ENCODE results near the gene ZER1. TPM values are rescaled to one million over a fixed set of nuclear protein-coding genes. Genes with fewer than 3 reads are reported as not detected.
"Not testable (repeated sequence)": the region's sequence is repeated elsewhere in the genome, so short reads cannot be mapped to it uniquely, and the experiment has no call there.

ZER1 gene
- total and polyA plus RNA-seq, 7 donors: 15.2 to 67.2 (median 54.8) TPM

DNA sequence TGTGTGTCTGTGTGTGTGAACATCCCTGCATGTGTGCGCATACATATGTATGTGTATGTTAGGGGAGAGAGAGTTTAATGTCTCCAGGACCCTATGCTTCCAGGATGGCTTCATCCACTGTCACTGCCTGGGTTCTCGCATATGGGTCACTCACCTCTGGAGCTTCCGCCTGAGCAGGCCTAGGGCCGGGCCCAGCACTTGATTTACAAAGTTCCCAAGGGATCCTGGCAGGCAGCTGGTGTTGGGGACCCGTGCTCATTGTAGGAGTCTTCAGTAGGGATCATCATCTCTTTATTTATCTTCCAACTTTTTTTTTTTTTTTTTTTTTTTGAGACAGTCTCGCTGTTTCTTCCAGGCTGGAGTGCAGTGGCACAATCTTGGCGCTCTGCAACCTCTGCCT lies 28.3 kb upstream of the ZER1 start:
- Histone ChIP-seq H3K36me3 (ENCODE audit: insufficient read depth in 1 of 2, low read depth in 1 of 2) (peaks cover 8 to 98% of the 10 kb centered on the region in 2 donors), H3K27ac (no peak overlapping the region), H3K9me3 (no peaks in the 10 kb centered on the region), H3K4me3 (no peak overlapping the region), H3K27me3 (ENCODE audit: insufficient read depth in 3 of 3, low read length in 2 of 3) (no peaks in the 10 kb centered on the region), H3K4me1 (no peaks in the 10 kb centered on the region)
- WGBS, 3 donors: 82 to 89% (median 88%) methylated on average over 7 of the region's 7 CpGs
- intact Hi-C loops (cut with DNase I): no loop called here
- ATAC-seq (no peak), DNase-seq (no peak)
- TF ChIP-seq, protein P1, sequence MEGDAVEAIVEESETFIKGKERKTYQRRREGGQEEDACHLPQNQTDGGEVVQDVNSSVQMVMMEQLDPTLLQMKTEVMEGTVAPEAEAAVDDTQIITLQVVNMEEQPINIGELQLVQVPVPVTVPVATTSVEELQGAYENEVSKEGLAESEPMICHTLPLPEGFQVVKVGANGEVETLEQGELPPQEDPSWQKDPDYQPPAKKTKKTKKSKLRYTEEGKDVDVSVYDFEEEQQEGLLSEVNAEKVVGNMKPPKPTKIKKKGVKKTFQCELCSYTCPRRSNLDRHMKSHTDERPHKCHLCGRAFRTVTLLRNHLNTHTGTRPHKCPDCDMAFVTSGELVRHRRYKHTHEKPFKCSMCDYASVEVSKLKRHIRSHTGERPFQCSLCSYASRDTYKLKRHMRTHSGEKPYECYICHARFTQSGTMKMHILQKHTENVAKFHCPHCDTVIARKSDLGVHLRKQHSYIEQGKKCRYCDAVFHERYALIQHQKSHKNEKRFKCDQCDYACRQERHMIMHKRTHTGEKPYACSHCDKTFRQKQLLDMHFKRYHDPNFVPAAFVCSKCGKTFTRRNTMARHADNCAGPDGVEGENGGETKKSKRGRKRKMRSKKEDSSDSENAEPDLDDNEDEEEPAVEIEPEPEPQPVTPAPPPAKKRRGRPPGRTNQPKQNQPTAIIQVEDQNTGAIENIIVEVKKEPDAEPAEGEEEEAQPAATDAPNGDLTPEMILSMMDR (IDR thresholded peaks at IDR 0.05): no peak

DNA sequence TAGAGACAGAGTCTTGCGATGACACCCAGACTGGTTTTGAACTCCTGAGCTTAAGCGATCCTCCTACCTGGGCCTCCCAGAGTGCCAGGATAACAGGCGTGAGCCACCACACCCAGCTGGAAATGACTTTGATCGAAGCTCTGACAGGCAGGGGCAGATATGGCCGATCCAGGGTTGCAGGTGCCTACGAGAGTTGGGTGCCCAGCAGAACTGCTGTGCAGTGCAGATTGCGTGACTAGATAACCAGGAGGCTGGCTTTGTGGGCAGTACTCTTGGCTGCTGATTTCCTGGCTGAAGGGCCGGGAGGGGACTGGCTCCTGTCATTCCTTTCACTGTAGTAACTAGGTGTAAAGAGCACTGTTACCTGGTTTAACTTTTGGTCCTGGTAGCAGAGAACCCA lies 27.2 kb upstream of the ZER1 start:
- no peak for ATAC-seq
- DNase-seq: no peak
- 91 to 92% (median 91%) methylated on average over 8 of the region's 8 CpGs for WGBS, 3 donors
- TF ChIP-seq, protein P1 (IDR thresholded peaks at IDR 0.05): no peak
- intact Hi-C loops (cut with DNase I): no loop called here
- Histone ChIP-seq H3K4me1 (no peaks in the 10 kb centered on the region), H3K27me3 (ENCODE audit: insufficient read depth in 3 of 3, low read length in 2 of 3) (no peaks in the 10 kb centered on the region), H3K9me3 (no peaks in the 10 kb centered on the region), H3K27ac (no peak overlapping the region), H3K36me3 (ENCODE audit: insufficient read depth in 1 of 2, low read depth in 1 of 2) (peaks cover 8 to 98% of the 10 kb centered on the region in 2 donors), H3K4me3 (no peak overlapping the region)

DNA sequence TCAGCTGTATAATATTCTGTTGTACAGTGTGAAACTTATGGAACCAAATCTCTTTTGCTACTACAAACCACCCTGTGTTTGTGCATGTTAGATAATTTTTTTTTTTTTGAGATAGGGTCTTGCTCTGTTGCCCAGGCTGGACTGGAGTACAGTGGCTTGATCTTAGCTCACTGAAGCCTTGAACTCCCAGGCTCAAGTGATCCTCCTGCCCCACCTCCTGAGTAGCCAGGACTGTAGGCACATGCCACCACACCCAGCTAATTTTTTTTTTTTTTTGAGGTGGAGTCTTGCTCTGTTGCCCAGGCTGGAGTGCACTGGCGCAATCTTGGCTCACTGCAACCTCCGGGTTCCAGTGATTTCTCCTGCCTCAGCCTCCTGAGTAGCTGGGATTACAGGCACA lies 23.2 kb upstream of the ZER1 start:
- H3K27me3 ChIP-seq (ENCODE audit: insufficient read depth in 3 of 3, low read length in 2 of 3); intact Hi-C loops (cut with DNase I); H3K4me3 ChIP-seq; H3K27ac ChIP-seq; H3K4me1 ChIP-seq; ATAC-seq; H3K9me3 ChIP-seq; DNase-seq: not testable (repeated sequence)
- 48 to 52% (median 50%) methylated on average over 2 of the region's 2 CpGs for WGBS, 3 donors
- H3K36me3 ChIP-seq (ENCODE audit: insufficient read depth in 1 of 2, low read depth in 1 of 2): peaks cover 13 to 98% of the 10 kb centered on the region in 2 donors

DNA sequence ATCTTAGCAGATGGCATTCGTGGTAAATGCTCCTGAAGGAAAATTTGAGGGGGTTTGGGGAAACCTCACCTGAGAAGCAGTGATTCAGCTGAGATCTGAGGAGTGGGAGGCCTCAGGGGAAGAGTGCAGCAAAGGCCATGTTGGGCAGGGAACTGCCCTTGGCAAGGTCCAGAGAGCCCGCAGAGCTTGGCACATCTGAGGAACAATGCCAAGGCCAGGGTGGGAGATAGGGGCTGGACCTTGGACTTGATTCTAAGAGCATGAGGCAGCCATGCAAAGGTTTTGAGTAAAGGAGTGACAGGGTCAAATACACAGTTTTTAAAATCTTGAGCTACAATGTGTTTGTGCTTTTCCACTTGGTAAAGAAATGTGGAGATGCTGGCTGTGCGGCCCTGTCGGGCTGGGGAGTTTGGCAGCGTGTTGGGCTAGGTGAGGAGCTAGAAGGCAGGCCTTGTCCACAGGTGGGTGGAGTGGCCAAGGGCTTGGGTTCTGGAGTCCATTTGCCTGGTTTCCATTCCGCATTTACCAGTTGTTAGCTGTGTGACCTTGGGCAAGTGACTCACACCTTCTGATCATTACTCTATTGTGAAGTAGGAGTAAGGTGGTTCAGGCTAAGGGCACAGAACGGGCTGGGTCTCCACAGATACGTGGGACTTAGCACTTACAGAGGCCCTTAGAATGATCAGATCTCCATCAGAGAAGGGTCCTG lies 21.4 kb upstream of the ZER1 start:
- Histone ChIP-seq H3K36me3 (ENCODE audit: insufficient read depth in 1 of 2, low read depth in 1 of 2) (peaks cover 9 to 93% of the 10 kb centered on the region in 2 donors), H3K27ac (no peak overlapping the region), H3K4me3 (no peak overlapping the region), H3K27me3 (ENCODE audit: insufficient read depth in 3 of 3, low read length in 2 of 3) (no peaks in the 10 kb centered on the region), H3K9me3 (no peaks in the 10 kb centered on the region), H3K4me1 (peaks cover 9% of the 10 kb centered on the region)
- TF ChIP-seq, protein P1 (IDR thresholded peaks at IDR 0.05): no peak
- WGBS, 3 donors: 83 to 88% (median 87%) methylated on average over 8 of the region's 8 CpGs
- no peak for ATAC-seq
- no peak for DNase-seq
- intact Hi-C loops (cut with DNase I): no loop called here

DNA sequence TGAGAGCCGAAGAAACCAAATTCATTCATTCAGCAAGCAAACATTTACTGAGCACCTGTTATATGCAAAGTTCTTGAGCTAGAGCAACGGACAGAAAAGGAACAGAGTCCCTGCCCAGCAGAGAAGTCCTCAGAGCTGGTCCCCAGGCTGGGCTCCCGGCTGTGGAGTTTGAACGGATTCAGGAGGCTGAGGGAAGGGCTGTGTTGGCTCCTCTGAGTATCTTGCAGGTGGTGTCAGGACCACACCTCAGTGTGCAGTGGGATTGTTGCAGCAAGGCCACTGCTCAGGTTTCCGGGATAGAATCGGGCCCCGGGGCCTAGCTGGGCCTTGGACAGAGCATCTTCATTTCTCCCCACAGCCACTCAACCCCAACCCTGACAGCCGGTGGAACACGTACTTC lies 20.4 kb upstream of the ZER1 start:
- H3K9me3 ChIP-seq: no peaks in the 10 kb centered on the region
- peaks cover 7 to 83% of the 10 kb centered on the region in 2 donors for H3K36me3 ChIP-seq (ENCODE audit: insufficient read depth in 1 of 2, low read depth in 1 of 2)
- ATAC-seq: no peak
- H3K4me3 ChIP-seq: no peak overlapping the region
- 93% methylated on average over 9 of the region's 9 CpGs for WGBS, 3 donors
- TF ChIP-seq, protein P1 (IDR thresholded peaks at IDR 0.05): no peak
- no peak for DNase-seq
- H3K27ac ChIP-seq: no peak overlapping the region
- peaks cover 13% of the 10 kb centered on the region for H3K4me1 ChIP-seq
- no peaks in the 10 kb centered on the region for H3K27me3 ChIP-seq (ENCODE audit: insufficient read depth in 3 of 3, low read length in 2 of 3)
- intact Hi-C loops (cut with DNase I): no loop called here
